GM13977 (cell line): ENCODE results near the gene SLC1A3.
"Not testable (repeated sequence)": the region's sequence is repeated elsewhere in the genome, so short reads cannot be mapped to it uniquely, and the experiment has no call there.

Experiments used
- DNase-seq: peaks from one replicate; pipeline ENCODE4 v3.0.0; 2012; ENCODE audit warnings: low spot score
- CTCF ChIP-seq: IDR thresholded peaks from 2 replicates; pipeline ENCODE4 v1.5.1; 2012; ENCODE audit warnings: mild to moderate bottlenecking, control low read depth; ENCODE audit not compliant: insufficient read depth; ENCODE audit errors: extremely low read depth, missing control alignments
- in situ Hi-C: fragments of 300-500 bp; cut with MboI; formaldehyde crosslinking; loops from one replicate; pipeline ENCODE4 v1.12.0; 2022; ENCODE audit warnings: low sequenced_read_pairs, low pct_unique_long_range_greater_than_20kb, mixed read lengths, inconsistent platforms; ENCODE audit not compliant: unreplicated experiment

Gene SLC1A3

GRCh38 chr5:36587354-36587753 is 19.1 kb upstream of the SLC1A3 start:
- no peak for DNase-seq
- TF ChIP-seq CTCF, result no peak

GRCh38 chr5:36589735-36590134 is 16.7 kb upstream of the SLC1A3 start:
- DNase-seq, in situ Hi-C loops: not testable (repeated sequence)

More at GRCh38 chr5:36587354-36587753, 19.1 kb upstream of the SLC1A3 start:
- in situ Hi-C loops, result no loop called here

GRCh38 chr5:36590513-36591286 is 15.7 kb upstream of the SLC1A3 start:
- in situ Hi-C loops, result no loop called here
- DNase-seq, result no peak
- no peak for TF ChIP-seq CTCF

- no peak for TF ChIP-seq CTCF
- in situ Hi-C loops, result no loop called here
- DNase-seq, result no peak
Measured at GRCh38 chr5:36593867-36594266, 12.5 kb upstream of the SLC1A3 start.

GRCh38 chr5:36596247-36596646 is 10.2 kb upstream of the SLC1A3 start:
- no peak for DNase-seq
- TF ChIP-seq CTCF, result no peak
- in situ Hi-C loops, result no loop called here

GRCh38 chr5:36596756-36597155 is 9.7 kb upstream of the SLC1A3 start:
- no peak for TF ChIP-seq CTCF
- no peak for DNase-seq
- in situ Hi-C loops, result no loop called here

GRCh38 chr5:36598045-36598444 is 8.4 kb upstream of the SLC1A3 start:
- in situ Hi-C loops, result no loop called here
- no peak for DNase-seq
- TF ChIP-seq CTCF, result no peak
